Lower leg skin (tissue), 3 donors: ENCODE results near the gene DSN1.

ENCODE experiments used
- POLR2A ChIP-seq, 2 donors: fragments of 450-650 bp; IDR thresholded peaks; one replicate each; pipeline ENCODE4 v1.6.1; 2016 to 2017; ENCODE audit warnings: antibody characterized with exemption in 2 of 2, mild to moderate bottlenecking in 1 of 2, moderate library complexity in 1 of 2
- TF ChIP-seq, protein P1 (sequence below), 3 donors: fragments of 450-650 bp; IDR thresholded peaks; one replicate each; pipeline ENCODE4 v1.5.1; 2016; ENCODE audit warnings: antibody characterized with exemption in 3 of 3, mild to moderate bottlenecking in 3 of 3, moderate library complexity in 2 of 3

GRCh38 chr20:36760647-36761046, 12.9 kb downstream of the DSN1 start:
- TF ChIP-seq POLR2A (IDR thresholded peaks at IDR 0.05): no peak
- TF ChIP-seq, protein P1, sequence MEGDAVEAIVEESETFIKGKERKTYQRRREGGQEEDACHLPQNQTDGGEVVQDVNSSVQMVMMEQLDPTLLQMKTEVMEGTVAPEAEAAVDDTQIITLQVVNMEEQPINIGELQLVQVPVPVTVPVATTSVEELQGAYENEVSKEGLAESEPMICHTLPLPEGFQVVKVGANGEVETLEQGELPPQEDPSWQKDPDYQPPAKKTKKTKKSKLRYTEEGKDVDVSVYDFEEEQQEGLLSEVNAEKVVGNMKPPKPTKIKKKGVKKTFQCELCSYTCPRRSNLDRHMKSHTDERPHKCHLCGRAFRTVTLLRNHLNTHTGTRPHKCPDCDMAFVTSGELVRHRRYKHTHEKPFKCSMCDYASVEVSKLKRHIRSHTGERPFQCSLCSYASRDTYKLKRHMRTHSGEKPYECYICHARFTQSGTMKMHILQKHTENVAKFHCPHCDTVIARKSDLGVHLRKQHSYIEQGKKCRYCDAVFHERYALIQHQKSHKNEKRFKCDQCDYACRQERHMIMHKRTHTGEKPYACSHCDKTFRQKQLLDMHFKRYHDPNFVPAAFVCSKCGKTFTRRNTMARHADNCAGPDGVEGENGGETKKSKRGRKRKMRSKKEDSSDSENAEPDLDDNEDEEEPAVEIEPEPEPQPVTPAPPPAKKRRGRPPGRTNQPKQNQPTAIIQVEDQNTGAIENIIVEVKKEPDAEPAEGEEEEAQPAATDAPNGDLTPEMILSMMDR (IDR thresholded peaks at IDR 0.05): no peak
